Stimulated activated CD4-positive, alpha-beta T cell treated with anti-CD3 and anti-CD28 coated beads, Interleukin-2, amount 100 ng/mL, for 48 hours (primary cell): ENCODE results near the gene EVL.

Experiments used
- DNase-seq, 2 donors: peaks; one replicate each; pipeline ENCODE4 v3.0.0-alpha.2; 2020

EVL gene

GRCh38 chr14:100086361-100086760, 21.1 kb downstream of the EVL start:
- DNase-seq: no peak

- no peak for DNase-seq
These were observed 23.0 kb downstream of the EVL start for GRCh38 chr14:100088226-100088625.

- no peak for DNase-seq
These were observed 26.2 kb downstream of the EVL start for GRCh38 chr14:100091386-100091785.

GRCh38 chr14:100092832-100093231, 27.6 kb downstream of the EVL start:
- no peak for DNase-seq

DNA sequence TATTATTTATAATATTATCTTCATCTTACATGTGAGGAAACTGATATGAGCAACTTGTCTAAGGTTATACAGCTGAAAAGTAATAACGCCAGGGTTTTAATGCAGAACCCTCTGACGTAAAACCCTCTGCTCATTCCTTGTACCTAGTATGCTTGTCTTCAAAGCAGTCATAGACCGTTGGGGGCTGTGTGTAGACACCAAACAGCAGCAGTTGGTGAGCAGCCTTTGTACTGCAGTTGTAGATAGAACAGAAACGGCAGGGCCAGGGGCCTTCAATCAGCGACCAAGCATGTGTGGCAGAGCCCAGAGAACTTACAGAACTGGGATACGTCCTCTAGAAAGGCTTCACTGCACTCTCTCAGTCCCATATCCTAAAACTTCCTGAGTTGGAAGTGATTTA, 28.1 kb downstream of the EVL start:
- no peak for DNase-seq

GRCh38 chr14:100096656-100097055, 31.4 kb downstream of the EVL start:
- DNase-seq: no peak

GRCh38 chr14:100098171-100098570, 32.9 kb downstream of the EVL start:
- no peak for DNase-seq

- DNase-seq: no peak
These were observed 34.9 kb downstream of the EVL start for GRCh38 chr14:100100032-100100703.

GRCh38 chr14:100102156-100102785, 37.0 kb downstream of the EVL start:
- DNase-seq: no peak

DNA sequence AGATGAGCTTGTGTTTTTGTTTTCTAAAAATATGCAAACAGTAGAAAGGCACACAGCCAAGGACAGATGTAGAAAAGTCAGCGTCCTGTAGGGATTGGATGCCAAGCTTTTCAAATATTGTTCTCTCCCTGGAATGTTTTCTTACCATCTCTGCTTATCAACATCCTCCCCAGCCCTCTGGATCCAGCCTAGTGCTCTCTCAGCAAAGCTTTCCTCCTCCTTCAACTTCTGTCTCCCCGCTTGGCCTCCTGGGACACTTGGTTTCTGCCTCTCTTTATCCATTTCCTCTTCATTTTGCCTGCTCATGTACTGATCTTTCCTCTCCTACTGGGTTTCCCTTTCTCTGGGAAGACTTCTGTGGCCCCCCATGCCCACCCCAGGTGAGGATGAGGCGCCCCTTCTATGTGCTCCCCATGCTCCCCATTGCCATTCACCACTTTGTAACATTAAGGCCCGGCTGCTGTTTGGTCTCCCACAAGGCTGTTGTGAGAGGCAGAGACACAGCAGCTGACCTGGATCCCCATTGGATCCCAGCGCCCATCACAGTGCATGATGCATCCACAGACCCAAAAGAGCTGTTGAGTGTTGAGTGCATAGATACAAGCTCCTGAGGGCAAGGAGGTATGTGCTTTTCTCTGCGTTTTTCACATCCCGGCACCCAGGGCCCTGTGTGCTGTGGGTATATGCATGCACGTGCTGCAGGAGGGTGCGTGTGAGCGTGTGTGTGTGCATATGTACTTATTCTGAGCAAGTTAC, 38.2 kb downstream of the EVL start:
- DNase-seq: no peak

GRCh38 chr14:100104006-100104352, 38.8 kb downstream of the EVL start:
- DNase-seq: no peak

- DNase-seq: no peak
These were observed 39.5 kb downstream of the EVL start for GRCh38 chr14:100104523-100105300.

DNA sequence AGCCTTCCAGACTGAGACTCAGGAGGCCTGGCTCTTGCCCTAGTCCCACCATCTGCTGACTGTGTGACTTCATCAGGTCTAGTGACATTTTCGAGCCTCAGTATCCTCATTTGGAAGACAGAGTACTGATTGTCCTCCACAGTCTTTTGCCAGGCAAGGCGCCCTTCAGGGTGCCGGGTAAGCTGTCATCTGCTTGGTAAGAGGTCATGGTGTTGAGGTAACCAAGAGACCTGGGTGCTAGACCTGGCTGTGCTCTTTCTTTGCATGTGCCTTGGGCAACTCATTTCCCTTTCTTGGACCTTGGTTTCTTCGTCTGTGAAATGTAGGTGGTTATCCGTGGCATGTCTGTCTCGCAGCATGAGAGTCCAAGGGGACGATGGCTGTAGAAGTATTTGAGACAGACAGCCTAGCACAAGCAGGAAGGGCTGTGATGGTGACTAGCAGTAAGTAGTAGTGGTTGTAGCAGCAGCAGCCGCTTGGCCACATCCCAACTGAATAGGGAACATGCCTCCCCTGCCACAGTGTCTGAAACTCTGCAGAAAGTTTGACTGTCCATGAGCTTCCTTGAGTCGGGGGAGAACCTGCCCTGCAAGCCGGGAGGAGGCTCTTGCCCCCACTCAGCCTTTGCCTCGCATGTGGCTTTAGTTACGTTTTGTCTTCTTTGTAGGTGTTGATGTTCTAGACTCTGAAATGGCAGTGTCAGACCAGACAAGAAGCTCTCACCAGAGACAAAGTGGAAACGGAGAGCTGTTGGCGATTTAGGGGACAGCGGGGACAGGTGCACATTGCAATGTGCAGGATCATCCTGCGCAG, 40.3 kb downstream of the EVL start:
- no peak for DNase-seq

GRCh38 chr14:100106250-100107112, 41.3 kb downstream of the EVL start:
- no peak for DNase-seq

DNA sequence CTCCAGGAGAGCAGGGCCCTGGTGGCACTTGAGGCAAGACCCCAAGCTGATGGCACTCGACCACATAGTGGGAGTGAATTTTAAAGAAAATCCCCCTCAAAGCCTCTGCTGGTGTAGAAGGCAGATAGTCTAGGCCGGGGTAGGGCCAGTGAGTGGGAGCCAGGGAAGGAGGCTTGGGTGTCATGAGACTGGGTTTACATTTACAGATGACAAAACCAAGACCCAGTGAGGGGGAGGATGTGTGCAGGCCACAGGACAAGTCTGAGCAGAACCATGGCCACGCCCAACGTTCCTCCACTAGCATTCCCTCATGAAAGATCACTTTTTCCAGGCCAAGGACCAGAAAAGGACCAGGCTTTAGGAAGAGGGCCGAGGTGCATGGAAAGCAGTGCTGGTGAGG, 42.0 kb downstream of the EVL start:
- DNase-seq: no peak

- peak; percentile 90 to 92 for DNase-seq
These were observed 43.0 kb downstream of the EVL start for GRCh38 chr14:100108042-100108825.

DNA sequence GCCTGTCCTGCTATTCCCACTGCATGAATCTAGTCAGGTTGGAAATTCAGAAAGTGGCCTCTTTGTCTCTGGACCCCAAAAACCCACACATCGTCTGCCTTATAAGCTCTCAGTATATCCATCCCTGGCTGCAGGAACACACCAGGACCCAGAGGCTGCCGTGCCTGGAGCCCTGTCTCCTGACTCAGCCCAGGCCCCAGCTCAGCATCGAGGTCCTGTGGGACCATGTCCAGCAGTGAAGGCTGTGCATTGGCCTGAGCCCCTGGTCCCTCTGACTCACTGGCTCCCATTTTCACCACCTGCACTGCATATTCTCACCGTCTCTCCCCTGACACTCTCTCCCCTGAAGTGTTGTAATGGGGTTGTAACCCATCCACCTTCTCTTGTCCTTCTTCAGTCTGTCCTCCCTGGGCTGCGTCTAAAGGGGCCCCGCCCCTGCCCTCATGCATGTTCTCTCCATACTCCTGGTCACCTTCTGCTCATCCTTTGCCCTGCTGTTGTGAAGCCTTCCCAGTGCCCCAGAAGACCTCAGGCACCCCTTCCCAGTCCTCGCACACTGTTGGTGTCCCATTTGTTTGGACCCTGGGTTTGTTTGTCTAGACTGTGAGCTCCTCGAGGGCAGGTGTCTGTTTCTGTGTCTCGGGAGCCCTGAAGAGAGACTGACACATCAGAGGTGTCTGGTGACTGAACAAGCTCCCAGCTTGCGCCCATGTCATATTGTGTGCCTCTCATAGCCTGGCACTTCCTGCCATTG, 43.8 kb downstream of the EVL start:
- no peak for DNase-seq

DNA sequence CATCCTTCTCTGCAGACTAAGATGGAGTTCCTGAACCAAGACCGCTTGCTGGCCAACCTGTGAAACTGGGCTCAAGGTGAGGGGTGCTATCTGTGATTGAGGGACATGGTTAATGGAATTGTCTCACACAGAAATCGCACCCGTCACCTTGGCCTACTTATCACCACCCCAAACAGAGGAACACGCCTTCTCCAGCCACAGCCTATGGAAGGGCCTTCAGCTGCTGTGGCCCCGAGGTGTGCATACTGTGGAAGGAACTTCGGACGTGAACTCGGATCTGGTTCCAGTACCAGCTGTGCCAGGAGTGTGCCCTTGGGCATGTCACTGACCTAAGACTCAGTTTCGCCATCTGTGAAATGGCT, 44.4 kb downstream of the EVL start:
- no peak for DNase-seq

DNA sequence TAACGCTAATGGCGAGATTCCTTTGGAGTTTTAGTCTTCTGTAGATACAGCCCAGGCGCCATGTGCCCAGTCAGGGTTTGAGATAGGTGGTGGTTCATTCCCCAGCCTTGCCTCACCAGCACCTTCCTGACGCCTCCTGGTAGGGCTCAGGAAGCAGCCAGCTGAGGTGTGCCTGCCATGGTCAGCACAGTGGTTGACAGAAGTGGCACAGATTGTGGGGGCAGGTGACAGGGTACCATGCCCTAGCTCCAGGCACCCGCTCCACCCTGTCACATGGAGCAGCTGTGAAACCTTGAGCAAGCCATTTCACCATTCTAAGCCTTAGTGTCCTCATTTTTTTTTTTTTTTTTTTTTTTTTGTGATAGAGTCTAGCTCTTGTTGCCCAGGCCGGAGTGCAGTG, 45.6 kb downstream of the EVL start:
- no peak for DNase-seq
